ENCODE results near the gene TNFAIP8L3.

DNA sequence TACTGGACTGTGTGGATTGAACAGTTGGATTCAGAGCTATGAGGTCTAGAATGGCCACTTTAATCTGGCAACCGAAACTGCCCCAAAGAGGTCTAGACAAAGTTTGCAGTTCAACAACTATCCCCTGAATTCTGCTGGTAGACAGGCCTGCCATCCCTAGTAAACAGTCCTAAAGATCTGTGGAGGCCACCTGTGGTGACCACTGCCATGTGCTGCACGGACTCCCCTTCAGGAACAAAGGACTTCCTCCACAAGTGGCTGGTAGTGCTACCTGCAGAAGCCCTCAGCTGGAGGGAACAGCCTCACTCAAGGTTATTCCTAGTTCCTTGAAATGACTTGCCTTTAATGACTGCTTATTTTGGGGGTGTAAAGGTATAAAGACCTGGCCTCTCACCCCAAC lies 6.1 kb downstream of the TNFAIP8L3 start:
- TF ChIP-seq FOXA1 (IDR thresholded peaks at IDR 0.05) (no peak), NFRKB (IDR thresholded peaks at IDR 0.05) (no peak), SP1 (IDR thresholded peaks at IDR 0.05) (no peak)

All from HEK293T (cell line).